Testis (tissue), 3 donors: Measurements from ENCODE around the gene TMEM117. TPM values are rescaled to one million over a fixed set of nuclear protein-coding genes. Genes with fewer than 3 reads are reported as not detected.

Experiments
- DNase-seq: peaks from one replicate; pipeline ENCODE4 v3.0.0-alpha.2; 2019
- H3K27ac ChIP-seq, 2 donors: fragments of 200-600 bp; sonication (generic); one replicate each; pipeline ENCODE4 v1.5.1; 2019
- H3K27me3 ChIP-seq: fragments of 200-600 bp; sonication (generic); one replicate; pipeline ENCODE4 v1.5.1; 2019
- H3K36me3 ChIP-seq: fragments of 200-600 bp; sonication (generic); one replicate; pipeline ENCODE4 v1.5.1; 2017; ENCODE audit warnings: low read depth; ENCODE audit errors: missing control alignments
- H3K4me1 ChIP-seq: fragments of 200-600 bp; sonication (generic); one replicate; pipeline ENCODE4 v1.5.1; 2019
- H3K4me3 ChIP-seq, 2 donors: fragments of 200-600 bp; sonication (generic); one replicate each; pipeline ENCODE4 v1.5.1; 2017 to 2019
- H3K9me3 ChIP-seq: fragments of 200-600 bp; sonication (generic); one replicate; pipeline ENCODE4 v1.5.1; 2017
- CTCF ChIP-seq, 3 experiments: fragments of 450-650 bp in 2 of 3; fragments of 200-600 bp in 1 of 3; sonication (generic) in 1 of 3; IDR thresholded peaks; one replicate each; pipeline ENCODE4 v1.5.1; 2016 to 2019; ENCODE audit warnings: antibody characterized with exemption in 3 of 3, mild to moderate bottlenecking in 2 of 3, moderate library complexity in 1 of 3
- POLR2A ChIP-seq: fragments of 450-650 bp; IDR thresholded peaks from one replicate; pipeline ENCODE4 v1.6.1; 2017; ENCODE audit warnings: antibody characterized with exemption, mild to moderate bottlenecking, moderate library complexity
- WGBS, 2 donors: methylation state at CpG; one replicate each; pipeline ENCODE4 v1.1.5; 2018; 5-methylcytosine and 5-hydroxymethylcytosine counted together
- intact Hi-C: fragments of 100-400 bp; cut with DNase I; formaldehyde crosslinking; loops from one replicate; pipeline ENCODE4 v1.15.1; 2023; ENCODE audit warnings: low total_unique reads
- polyA plus RNA-seq: library from polyadenylated mRNA; stranded (reverse); fragments of 350-450 nt; fragmentation: Illumina TruSeq; extraction: RNeasy Lipid Tissue Mini Kit (QIAGEN cat#74804); gene quantifications from one replicate; pipeline ENCODE4 v1.2.3, GENCODE V29; 2014; ENCODE audit warnings: low read depth, low replicate concordance; ENCODE audit not compliant: insufficient read depth
- total RNA-seq, 2 donors: library from RNA; depleted of rRNA; stranded (reverse); fragments of >200 nt; gene quantifications; one replicate each; pipeline ENCODE4 v1.2.3, GENCODE V29; 2016

TMEM117 gene
- total and polyA plus RNA-seq, 3 donors from 2014 or later = 6.1 to 17.7 (median 14.8) TPM

GRCh38 chr12:44294649-44295048 is 458.8 kb downstream of the TMEM117 start:
- H3K36me3 ChIP-seq = no peaks in the 10 kb centered on the region
- no peak for DNase-seq
- H3K4me3 ChIP-seq = no peak overlapping the region
- H3K27ac ChIP-seq = no peak overlapping the region
- H3K9me3 ChIP-seq = no peaks in the 10 kb centered on the region
- 90 to 97% methylated on average over 1 of the region's 1 CpG for WGBS, 2 donors
- TF ChIP-seq POLR2A = no peak
- no peak for TF ChIP-seq CTCF (IDR thresholded peaks at IDR 0.05)
- H3K27me3 ChIP-seq = no peaks in the 10 kb centered on the region
- intact Hi-C loops = no loop called here
- no peaks in the 10 kb centered on the region for H3K4me1 ChIP-seq

GRCh38 chr12:44295958-44296623 is 460.2 kb downstream of the TMEM117 start:
- no peaks in the 10 kb centered on the region for H3K4me1 ChIP-seq
- 94 to 95% methylated on average over 4 of the region's 4 CpGs for WGBS, 2 donors
- H3K4me3 ChIP-seq = no peak overlapping the region
- no peak for TF ChIP-seq CTCF (IDR thresholded peaks at IDR 0.05)
- H3K36me3 ChIP-seq = no peaks in the 10 kb centered on the region
- no peak overlapping the region for H3K27ac ChIP-seq
- DNase-seq = no peak
- intact Hi-C loops = no loop called here
- H3K9me3 ChIP-seq = no peaks in the 10 kb centered on the region
- no peaks in the 10 kb centered on the region for H3K27me3 ChIP-seq

- intact Hi-C loops = no loop called here
- H3K9me3 ChIP-seq = no peaks in the 10 kb centered on the region
- TF ChIP-seq POLR2A (no peak), CTCF (IDR thresholded peaks at IDR 0.05) (no peak)
- no peaks in the 10 kb centered on the region for H3K36me3 ChIP-seq
- no peaks in the 10 kb centered on the region for H3K27me3 ChIP-seq
- no peak for DNase-seq
- no peak overlapping the region for H3K4me3 ChIP-seq
- no peaks in the 10 kb centered on the region for H3K4me1 ChIP-seq
- H3K27ac ChIP-seq = no peak overlapping the region
- WGBS, 2 donors = 72 to 87% methylated on average over 4 of the region's 4 CpGs
Observed at GRCh38 chr12:44296624-44297197, 460.8 kb downstream of the TMEM117 start.

- no peak for TF ChIP-seq POLR2A
- TF ChIP-seq CTCF (IDR thresholded peaks at IDR 0.05) = no peak
Observed at GRCh38 chr12:44299524-44299923, 463.6 kb downstream of the TMEM117 start.

More at GRCh38 chr12:44299524-44299923, 463.6 kb downstream of the TMEM117 start:
- no peak for DNase-seq
- 70% methylated on average over 3 of the region's 3 CpGs for WGBS, 2 donors
- Histone ChIP-seq H3K4me1 (no peaks in the 10 kb centered on the region), H3K9me3 (no peaks in the 10 kb centered on the region), H3K27me3 (no peaks in the 10 kb centered on the region), H3K36me3 (no peaks in the 10 kb centered on the region), H3K27ac (no peak overlapping the region), H3K4me3 (no peak overlapping the region)
- intact Hi-C loops = no loop called here
